Testis (tissue), 2 donors: ENCODE data around the gene POR.

ENCODE experiments used
- POLR2A ChIP-seq: fragments of 450-650 bp; IDR thresholded peaks from one replicate; pipeline ENCODE4 v1.6.1; 2017; ENCODE audit warnings: antibody characterized with exemption, mild to moderate bottlenecking, moderate library complexity
- TF ChIP-seq, protein P1 (sequence below), 3 experiments: fragments of 450-650 bp in 2 of 3; fragments of 200-600 bp in 1 of 3; sonication (generic) in 1 of 3; IDR thresholded peaks; one replicate each; pipeline ENCODE4 v1.5.1; 2016 to 2019; ENCODE audit warnings: antibody characterized with exemption in 3 of 3, mild to moderate bottlenecking in 2 of 3, moderate library complexity in 1 of 3

- TF ChIP-seq, protein P1, sequence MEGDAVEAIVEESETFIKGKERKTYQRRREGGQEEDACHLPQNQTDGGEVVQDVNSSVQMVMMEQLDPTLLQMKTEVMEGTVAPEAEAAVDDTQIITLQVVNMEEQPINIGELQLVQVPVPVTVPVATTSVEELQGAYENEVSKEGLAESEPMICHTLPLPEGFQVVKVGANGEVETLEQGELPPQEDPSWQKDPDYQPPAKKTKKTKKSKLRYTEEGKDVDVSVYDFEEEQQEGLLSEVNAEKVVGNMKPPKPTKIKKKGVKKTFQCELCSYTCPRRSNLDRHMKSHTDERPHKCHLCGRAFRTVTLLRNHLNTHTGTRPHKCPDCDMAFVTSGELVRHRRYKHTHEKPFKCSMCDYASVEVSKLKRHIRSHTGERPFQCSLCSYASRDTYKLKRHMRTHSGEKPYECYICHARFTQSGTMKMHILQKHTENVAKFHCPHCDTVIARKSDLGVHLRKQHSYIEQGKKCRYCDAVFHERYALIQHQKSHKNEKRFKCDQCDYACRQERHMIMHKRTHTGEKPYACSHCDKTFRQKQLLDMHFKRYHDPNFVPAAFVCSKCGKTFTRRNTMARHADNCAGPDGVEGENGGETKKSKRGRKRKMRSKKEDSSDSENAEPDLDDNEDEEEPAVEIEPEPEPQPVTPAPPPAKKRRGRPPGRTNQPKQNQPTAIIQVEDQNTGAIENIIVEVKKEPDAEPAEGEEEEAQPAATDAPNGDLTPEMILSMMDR (IDR thresholded peaks at IDR 0.05) = no peak
- TF ChIP-seq POLR2A = no peak
Measured at GRCh38 chr7:75984130-75985008, 69.4 kb downstream of the POR start.
